Subcutaneous adipose tissue (tissue), 4 donors: Measurements from ENCODE around the gene ZXDC. TPM values are rescaled to one million over a fixed set of nuclear protein-coding genes. Genes with fewer than 3 reads are reported as not detected.

ENCODE experiments used
- total RNA-seq, 4 donors: library from RNA; depleted of rRNA; stranded (reverse); fragments of >200 nt; gene quantifications; one replicate each; pipeline ENCODE4 v1.1.0, GENCODE V29; 2016
- TF ChIP-seq, protein P1 (sequence below): fragments of 450-650 bp; IDR thresholded peaks from one replicate; pipeline ENCODE4 v1.5.1; 2016; ENCODE audit warnings: low read depth, mild to moderate bottlenecking, control low read depth, antibody characterized with exemption, moderate library complexity

Gene ZXDC
- total RNA-seq, 4 donors from 2014 or later: 24.0 to 44.8 (median 26.3) TPM

DNA sequence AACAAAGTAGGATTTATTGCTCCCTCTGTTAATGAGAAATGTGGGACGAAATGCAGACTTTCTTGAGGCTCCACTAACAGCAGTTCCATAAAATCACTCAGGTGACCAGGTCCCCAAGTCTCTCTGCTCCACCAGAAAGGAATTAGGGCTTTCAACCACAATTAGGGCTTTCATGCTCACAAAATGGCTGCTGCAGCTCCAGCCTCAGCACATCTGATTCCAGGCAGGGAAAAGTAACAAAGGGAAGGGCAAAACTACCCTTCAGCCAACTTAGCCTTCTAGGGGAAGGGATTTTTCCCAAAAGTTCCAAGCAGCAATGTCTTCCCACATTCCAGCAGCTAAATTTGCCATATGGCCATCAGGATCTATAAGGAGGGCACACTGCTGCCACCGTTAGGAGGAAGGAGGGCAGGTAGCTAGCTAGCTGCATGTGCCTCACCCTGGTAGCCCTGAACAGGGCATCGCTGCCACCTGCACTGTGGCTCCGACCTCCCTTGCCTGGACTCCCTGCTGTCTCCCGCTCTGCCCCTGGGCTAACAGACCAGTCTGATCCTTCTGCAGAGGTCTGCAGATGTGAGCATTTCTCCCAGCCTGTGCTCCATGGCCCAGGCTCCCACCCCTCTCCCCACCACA is 68.2 kb downstream of the ZXDC start:
- TF ChIP-seq, protein P1, sequence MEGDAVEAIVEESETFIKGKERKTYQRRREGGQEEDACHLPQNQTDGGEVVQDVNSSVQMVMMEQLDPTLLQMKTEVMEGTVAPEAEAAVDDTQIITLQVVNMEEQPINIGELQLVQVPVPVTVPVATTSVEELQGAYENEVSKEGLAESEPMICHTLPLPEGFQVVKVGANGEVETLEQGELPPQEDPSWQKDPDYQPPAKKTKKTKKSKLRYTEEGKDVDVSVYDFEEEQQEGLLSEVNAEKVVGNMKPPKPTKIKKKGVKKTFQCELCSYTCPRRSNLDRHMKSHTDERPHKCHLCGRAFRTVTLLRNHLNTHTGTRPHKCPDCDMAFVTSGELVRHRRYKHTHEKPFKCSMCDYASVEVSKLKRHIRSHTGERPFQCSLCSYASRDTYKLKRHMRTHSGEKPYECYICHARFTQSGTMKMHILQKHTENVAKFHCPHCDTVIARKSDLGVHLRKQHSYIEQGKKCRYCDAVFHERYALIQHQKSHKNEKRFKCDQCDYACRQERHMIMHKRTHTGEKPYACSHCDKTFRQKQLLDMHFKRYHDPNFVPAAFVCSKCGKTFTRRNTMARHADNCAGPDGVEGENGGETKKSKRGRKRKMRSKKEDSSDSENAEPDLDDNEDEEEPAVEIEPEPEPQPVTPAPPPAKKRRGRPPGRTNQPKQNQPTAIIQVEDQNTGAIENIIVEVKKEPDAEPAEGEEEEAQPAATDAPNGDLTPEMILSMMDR: no peak

DNA sequence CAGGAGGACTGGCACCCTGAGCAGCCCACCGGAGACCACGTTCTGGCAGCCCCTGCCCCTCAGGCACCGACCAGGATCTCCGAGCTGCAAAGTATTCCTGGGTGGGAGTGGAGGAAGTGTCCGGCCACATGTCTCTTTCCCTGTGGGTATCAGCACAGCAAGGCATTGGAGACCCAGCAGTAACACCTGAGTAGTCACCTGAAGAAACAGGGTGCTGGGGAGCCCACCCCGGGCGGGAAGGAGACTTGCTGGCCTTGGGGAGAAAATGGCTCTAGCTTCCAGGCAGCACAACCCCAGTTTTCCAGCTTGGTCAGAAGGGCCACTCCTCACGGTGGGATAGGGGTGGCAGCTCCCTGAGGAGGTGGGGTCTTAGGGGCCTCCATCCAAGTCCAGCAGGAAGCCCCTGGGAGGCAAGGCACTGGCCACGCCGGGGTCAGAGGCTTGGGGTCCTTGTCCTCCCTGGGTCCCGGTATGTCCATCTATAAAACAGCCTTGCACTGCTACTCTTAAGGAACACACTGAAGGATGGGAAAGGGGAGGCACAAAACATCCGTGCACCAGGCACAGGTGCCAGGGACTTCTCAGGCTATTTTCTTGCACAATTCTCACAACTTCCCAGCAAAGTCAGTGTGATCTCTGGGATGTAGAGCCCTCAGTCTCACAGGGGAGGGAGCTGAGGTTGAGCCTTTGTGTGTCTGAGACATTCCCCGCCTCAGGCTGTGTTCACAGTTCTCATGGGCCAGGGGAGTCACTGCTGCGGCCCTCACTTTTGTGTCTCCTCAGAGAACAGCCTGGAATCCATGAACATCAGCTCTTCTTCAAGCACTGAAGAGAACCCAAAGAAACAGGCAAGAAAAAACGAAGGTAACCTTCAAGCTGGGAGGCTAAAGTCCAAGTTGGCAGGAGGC is 69.0 kb downstream of the ZXDC start:
- TF ChIP-seq, protein P1: no peak

DNA sequence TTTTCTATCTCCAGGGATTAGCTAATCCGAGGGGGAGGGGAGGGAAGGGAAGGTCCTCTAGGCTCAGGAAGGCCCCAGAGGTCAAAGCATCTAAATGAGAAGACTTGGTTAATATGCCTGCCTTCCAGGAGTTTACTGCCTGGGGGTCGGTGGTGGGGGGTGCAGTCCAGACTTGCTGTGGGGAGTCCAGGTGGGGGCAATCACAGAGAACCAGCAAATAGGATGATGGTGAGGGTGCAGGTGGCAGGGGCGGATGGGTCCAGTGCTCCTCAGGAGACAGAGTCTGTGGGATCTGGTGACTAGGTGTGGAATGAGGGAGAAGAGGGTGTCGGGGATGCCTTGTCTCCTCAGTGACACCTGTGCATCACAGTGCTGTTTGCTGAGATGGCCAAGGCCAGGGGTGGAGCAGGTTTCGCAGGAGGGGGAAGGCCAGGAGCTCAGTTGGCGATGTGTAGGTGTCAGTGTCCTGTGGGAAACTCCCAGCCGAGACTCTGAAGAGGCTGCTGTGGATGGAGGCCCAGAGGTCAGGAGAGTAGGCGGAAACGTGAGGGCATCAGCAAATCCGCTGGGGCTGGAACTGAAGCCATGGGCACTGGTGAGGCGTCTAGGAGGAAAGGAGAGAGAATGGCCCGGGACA is 72.9 kb downstream of the ZXDC start:
- TF ChIP-seq, protein P1: no peak

DNA sequence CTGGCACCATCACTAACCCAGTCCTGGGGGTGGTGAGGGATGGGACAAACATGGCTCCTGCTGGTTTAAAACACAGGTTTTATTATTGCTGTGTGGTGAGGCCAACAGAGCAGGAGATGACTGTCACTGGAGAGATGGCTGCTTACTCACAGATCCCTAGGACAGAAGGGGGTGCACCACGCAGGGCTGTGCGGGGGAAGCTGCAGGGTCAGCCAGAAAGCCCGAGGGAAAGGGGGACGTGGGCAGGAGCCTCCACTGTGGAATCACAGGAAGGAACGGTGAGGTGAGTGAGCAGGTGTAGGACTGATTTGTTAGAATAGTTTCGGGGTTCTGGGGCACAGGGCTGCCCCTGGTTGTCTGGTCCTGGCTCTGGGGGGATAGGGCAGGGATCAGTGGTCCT is 73.5 kb downstream of the ZXDC start:
- TF ChIP-seq, protein P1: no peak

DNA sequence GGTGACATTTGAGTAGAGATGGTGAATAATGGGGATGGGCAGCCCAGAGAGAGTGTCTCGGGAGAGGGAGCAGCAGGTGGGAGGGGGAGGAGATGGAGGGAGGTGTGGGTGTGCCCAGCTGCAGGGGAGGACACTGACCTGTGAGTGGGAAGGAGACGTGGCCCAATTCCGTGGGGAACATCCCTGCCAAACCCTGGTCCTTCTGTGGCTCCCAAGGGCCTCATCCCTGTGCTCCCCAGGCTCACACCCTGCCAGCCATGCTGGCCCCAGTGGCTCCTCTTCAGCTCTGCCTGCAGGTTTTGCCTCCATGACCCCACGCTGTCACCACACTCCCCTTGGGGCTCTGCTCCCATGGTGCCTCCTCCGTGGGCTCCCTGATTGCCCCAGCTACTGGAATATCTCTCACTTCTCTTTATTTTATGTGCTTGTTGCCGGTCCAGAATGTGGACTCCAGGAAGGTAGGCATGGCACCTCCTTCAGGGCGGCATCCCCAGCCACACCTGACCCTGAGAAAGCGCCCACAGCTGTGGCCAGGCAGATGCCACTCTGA is 74.0 kb downstream of the ZXDC start:
- TF ChIP-seq, protein P1: no peak

DNA sequence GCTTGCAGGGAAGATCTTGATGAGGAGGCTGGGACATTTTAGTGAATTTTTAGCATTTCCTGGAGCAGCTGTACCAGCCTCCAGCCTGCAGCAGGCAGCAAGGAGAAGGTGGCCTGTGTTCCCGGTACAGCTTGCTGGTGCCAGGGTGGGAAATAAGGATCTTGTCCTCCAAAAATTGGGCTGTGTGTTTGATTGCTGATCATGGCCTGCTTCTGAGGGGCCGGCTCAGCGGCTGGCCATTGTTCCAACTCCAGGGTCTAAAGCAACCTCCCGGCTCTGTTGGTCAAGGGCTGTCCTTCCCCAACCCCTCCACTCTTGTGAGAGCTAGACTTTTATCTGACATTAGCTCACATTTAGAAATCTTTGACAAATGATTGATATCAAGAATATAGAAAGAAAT is 75.9 kb downstream of the ZXDC start:
- TF ChIP-seq, protein P1: no peak

DNA sequence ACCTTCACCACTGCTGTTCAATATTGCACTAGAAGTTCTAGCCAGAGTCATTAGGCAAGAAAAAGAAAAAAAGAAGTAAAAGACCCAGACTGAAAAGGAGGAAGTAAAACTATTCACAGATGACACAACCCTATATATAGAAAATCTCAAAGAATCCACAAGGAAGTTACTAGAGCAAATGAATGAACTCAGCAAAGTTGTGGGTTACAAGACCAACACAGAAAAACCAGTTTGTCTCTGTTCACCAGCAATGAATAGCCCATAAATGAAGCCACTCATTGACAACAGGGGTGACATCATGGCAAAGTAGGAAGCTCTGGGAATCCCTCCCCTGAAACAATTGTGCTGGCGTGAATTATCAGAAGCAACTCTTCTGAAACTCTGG is 76.3 kb downstream of the ZXDC start:
- TF ChIP-seq, protein P1: no peak
